NT2/D1 (cell line): ENCODE data around the gene FLNB.

Experiments
- SUZ12 ChIP-seq: IDR thresholded peaks from 2 replicates; pipeline ENCODE4 v1.6.1; 2011; ENCODE audit not compliant: insufficient read length, insufficient read depth; ENCODE audit errors: extremely low read depth
- YY1 ChIP-seq: IDR thresholded peaks from 2 replicates; pipeline ENCODE4 v1.6.1; 2011; ENCODE audit not compliant: insufficient read length, insufficient read depth
- ZNF274 ChIP-seq: IDR thresholded peaks from 2 replicates; pipeline ENCODE4 v1.6.1; 2011; ENCODE audit warnings: mild to moderate bottlenecking, low read depth, low read length

DNA sequence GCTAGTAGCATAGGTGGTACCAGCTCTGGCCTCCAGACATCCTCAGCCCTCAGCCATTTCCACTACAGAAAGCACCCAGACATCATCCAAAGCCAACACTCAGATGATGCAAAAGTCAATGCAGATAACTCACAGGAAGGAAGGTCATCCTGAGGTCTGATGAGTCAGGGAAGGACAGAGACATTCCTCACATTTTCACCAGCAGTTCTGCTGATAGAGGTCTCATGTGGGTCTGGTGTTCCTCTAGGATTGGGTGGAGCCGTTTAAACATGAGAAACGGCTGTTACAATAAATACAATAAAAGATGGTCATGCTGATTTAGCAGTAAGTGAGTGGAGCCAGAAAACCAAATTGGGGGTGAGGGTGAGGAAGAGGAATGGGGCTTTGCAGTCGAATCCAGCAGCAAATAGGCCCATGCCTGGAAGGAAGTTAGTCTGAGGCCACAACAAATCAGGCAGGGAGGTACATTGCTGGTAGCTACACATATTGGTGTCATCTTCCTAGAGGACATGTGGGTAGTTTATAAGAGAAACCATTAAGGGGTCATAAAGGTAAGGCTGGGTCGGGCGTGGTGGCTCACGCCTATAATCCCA is 33.3 kb upstream of the FLNB start:
- TF ChIP-seq YY1 (no peak), ZNF274 (no peak), SUZ12 (no peak)
